AG09309 (cell line): Measurements from ENCODE around the gene NOS3.
A peak's percentile ranks its signal among the peaks of the same experiment; 100 is the strongest.

Experiments
- DNase-seq: peaks from one replicate; pipeline ENCODE4 v3.0.0-alpha.2; 2010; ENCODE audit warnings: low read depth
- H3K4me3 ChIP-seq: 2 replicates; pipeline ENCODE4 v1.5.1; 2011; ENCODE audit warnings: mild to moderate bottlenecking, low read depth, low read length, moderate library complexity; ENCODE audit not compliant: control insufficient read depth
- TF ChIP-seq, protein P1 (sequence below): IDR thresholded peaks from 2 replicates; pipeline ENCODE4 v1.5.1; 2011; ENCODE audit warnings: mild to moderate bottlenecking, low read depth, low read length, inconsistent platforms; ENCODE audit not compliant: insufficient read depth, control insufficient read depth; ENCODE audit errors: missing control alignments

The NOS3 gene

DNA sequence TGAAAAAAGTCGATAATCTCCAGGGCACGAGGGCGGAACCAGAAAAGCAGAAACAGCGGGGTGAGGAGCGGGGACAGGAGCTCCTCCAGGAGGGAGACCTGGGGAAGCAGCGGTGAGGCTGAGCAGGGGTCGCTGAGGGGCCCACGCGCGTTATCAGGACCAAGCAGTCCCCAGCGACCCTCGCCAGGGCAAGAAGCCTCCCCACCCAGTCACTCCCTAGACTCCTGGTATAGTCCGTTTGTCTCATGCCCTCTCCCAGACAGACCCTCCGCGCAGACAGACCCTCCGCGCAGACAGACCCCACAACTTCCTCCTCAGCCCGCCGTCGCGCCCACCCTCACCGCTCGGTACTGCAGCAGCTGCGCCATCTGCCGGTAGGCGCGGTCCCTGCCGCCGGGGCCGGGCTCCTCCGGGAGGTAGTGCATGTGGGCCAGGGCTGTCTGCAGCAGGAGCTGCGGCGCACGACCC is 27.2 kb downstream of the NOS3 start:
- H3K4me3 ChIP-seq, result no peak overlapping the region
- TF ChIP-seq, protein P1, sequence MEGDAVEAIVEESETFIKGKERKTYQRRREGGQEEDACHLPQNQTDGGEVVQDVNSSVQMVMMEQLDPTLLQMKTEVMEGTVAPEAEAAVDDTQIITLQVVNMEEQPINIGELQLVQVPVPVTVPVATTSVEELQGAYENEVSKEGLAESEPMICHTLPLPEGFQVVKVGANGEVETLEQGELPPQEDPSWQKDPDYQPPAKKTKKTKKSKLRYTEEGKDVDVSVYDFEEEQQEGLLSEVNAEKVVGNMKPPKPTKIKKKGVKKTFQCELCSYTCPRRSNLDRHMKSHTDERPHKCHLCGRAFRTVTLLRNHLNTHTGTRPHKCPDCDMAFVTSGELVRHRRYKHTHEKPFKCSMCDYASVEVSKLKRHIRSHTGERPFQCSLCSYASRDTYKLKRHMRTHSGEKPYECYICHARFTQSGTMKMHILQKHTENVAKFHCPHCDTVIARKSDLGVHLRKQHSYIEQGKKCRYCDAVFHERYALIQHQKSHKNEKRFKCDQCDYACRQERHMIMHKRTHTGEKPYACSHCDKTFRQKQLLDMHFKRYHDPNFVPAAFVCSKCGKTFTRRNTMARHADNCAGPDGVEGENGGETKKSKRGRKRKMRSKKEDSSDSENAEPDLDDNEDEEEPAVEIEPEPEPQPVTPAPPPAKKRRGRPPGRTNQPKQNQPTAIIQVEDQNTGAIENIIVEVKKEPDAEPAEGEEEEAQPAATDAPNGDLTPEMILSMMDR, result peak; percentile 96
- no peak for DNase-seq

DNA sequence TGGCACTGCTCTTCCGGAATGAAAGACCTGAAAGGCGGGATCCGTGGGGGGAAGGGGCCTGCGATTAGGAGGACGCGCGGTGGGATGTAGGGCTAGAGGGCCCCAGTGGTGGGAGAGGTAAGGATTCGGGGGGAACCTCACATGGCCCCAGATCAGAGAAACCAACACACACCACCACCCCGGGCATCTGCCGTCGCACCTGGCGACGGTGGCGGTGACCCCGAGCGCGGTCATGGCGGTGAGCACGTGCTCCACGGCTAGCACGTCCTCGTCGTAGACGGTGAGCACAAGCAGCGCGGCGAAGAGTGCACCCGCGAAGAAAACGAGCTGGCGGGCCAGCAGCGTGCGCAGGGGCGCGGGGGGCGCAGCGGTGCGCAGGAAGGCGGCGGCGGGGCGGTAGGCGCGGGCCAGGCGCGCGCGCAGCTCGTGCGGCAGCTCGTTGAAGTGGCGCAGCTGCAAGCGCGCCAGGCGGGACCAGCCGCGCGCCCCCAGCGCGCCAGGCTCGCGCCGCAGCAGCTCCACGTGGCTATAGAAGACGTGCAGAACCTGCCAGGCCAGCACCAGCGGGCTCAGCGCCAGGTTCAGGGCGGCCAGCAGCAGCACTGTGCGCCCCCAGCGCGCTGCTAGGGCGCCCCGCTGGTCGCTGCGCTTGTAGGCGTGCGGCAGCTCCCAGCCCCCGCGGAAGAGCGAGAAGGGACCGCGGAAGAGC is 27.8 kb downstream of the NOS3 start:
- TF ChIP-seq, protein P1, result no peak
- no peak for DNase-seq
- H3K4me3 ChIP-seq, result no peak overlapping the region

DNA sequence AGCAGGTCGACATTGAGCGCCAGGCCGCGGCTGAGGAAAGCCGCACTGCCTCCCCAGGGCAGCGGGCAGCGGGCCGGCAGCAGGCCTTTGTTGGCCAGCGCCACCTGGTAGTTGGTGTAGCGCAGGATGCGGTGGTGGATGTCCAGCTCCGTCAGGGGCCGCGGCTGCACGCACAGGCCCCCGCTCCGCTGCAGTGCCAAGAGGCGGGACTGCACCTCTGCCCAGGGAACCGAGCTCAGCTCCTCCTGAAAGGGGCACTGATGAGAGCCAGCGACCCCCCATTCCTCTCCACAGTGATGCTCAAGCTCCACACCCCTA is 28.3 kb downstream of the NOS3 start:
- no peak for DNase-seq
- TF ChIP-seq, protein P1, result no peak
- no peak overlapping the region for H3K4me3 ChIP-seq

DNA sequence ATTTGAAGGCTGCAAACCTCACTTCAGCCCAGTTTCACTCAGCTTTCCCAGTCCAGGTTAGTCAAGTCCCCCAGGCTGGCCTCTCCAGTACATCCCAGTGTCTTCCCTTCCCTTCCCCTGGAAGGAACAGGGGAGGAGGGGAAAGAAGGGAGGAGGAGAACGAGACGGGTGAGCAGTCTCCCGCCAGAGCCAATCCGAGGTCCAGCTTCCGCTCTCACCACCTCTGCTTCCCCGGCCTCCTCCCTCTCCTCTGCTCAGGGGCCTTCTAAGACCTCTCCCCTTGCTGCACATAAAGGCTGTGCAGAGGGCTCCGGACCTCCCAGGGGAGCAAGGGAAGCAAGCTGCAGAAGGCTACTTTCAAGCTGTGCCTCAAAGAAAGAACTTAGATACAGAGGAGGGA is 29.4 kb downstream of the NOS3 start:
- H3K4me3 ChIP-seq, result no peak overlapping the region
- no peak for DNase-seq
- TF ChIP-seq, protein P1, result no peak

DNA sequence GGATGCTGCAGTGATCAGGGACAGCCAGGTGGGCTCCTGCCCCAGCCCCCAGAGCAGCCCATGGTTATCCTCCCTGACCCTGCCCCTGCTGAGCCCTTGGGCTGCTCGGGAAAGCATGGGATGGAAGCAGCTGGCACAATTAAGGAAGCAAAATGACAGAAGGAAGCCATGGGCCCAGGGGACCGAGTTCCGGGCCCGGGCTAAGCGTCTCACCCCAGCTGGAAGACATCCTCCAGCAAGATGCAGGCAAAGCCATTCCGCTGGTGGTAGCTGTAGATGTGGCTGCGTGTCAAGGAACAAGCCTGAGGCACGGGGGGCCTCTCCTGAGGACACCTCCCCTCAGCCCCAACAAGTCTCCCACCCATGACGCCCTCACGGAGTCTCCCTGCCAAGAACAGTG is 32.4 kb downstream of the NOS3 start:
- no peak for DNase-seq
- TF ChIP-seq, protein P1, result no peak
- H3K4me3 ChIP-seq, result no peak overlapping the region

DNA sequence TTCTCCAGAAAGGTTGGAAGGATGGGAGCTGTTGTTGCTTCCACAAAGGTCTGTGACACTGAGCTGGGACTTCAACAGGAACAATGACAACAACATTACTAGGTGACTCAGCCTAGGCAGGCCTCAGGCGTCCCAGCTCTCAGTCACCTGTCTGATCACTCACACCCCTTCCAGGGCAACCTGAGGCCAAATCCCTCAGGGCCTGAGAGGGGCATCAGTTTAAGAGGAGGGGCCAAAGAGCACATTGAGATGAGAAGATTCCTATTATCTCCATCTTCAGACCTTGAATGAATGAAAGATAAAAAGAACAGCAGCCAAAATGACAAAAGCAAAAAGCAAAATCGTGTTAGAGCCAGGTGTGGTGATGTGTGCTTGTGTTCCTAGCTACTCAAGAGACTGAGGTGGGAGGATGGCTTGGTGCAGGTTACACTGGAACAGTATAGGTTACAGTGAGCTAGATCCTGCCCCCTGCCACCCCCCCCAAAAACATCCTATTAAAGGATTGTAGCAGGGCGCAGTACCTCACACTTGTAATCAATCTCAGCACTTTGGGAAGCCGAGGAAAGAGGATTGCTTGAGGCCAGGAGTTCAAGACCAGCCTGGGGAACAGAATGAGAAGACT is 33.7 kb downstream of the NOS3 start, which contains the start of gene ATG9B:
Gene ATG9B (minus strand): TSS at position 60 of the 622 bp plus-strand sequence. CDS start 71 bp downstream, outside the sequence.
- no peak within 1 kb of the TSS for H3K4me3 ChIP-seq

More for the DNA sequence above, 33.7 kb downstream of the NOS3 start, which contains the start of gene ATG9B:
- TF ChIP-seq, protein P1, result no peak
- no peak for DNase-seq
